Measurements from ENCODE around the gene KIRREL3.
A peak's percentile ranks its signal among the peaks of the same experiment; 100 is the strongest.

Gene KIRREL3

GRCh38 chr11:126915430-126915829 lies 85.1 kb downstream of the KIRREL3 start:
- no peak overlapping the region for H2AFZ ChIP-seq (ENCODE audit: low read length, unreplicated experiment)
- H3K79me2 ChIP-seq (ENCODE audit: control insufficient read depth, insufficient read depth, low read length, unreplicated experiment) = peaks cover 3% of the 10 kb centered on the region
- H3K27me3 ChIP-seq (ENCODE audit: insufficient read depth, low read length) = no peaks in the 10 kb centered on the region
- H3K4me1 ChIP-seq (ENCODE audit: control insufficient read depth, insufficient read depth, low read length, unreplicated experiment) = peaks cover 25% of the 10 kb centered on the region
- H3K27ac ChIP-seq (ENCODE audit: low read depth, low read length) = no peak overlapping the region
- no peak overlapping the region for H3K4me3 ChIP-seq (ENCODE audit: low read depth, low read length)
- 0 out of 2 replicates have a peak, but pooled peaks cover 2% of the 10 kb centered on the region for H3K36me3 ChIP-seq (ENCODE audit: insufficient read depth, low read length)

- Histone ChIP-seq H3K4me3 (ENCODE audit: low read depth, low read length) (no peak overlapping the region), H3K27ac (ENCODE audit: low read depth, low read length) (no peak overlapping the region; the same call in 1 of the 2 replicates), H2AFZ (ENCODE audit: low read length, unreplicated experiment) (peak overlapping the region; percentile 36), H3K79me2 (ENCODE audit: control insufficient read depth, insufficient read depth, low read length, unreplicated experiment) (peaks cover 3% of the 10 kb centered on the region), H3K4me1 (ENCODE audit: control insufficient read depth, insufficient read depth, low read length, unreplicated experiment) (peaks cover 25% of the 10 kb centered on the region), H3K36me3 (ENCODE audit: insufficient read depth, low read length) (0 out of 2 replicates have a peak, but pooled peaks cover 2% of the 10 kb centered on the region), H3K27me3 (ENCODE audit: insufficient read depth, low read length) (no peaks in the 10 kb centered on the region)
Observed at GRCh38 chr11:126914941-126915340, 85.6 kb downstream of the KIRREL3 start.

DNA sequence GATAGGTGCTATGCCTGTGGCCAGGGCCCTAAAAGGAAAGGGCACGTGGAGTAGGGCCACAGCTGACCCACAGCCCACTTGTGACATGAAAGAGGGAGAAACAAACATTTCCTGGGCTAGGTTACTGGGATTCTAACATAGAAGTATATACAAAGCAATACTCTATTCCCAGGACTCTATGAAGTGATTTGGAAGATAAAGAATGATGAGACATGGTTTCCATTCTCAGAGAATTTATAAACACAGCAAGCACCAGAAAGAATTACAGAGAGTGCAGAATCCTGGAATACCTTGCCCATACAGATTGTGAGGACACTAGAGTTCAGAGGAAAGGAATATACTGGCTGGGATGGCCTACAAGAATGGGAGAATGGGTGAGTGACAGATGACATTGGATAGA lies 86.4 kb downstream of the KIRREL3 start:
- H3K79me2 ChIP-seq (ENCODE audit: control insufficient read depth, insufficient read depth, low read length, unreplicated experiment) = peaks cover 3% of the 10 kb centered on the region
- H3K27ac ChIP-seq (ENCODE audit: low read depth, low read length) = no peak overlapping the region; the same call in 1 of the 2 replicates
- no peak overlapping the region for H3K4me3 ChIP-seq (ENCODE audit: low read depth, low read length)
- no peaks in the 10 kb centered on the region for H3K27me3 ChIP-seq (ENCODE audit: insufficient read depth, low read length)
- 0 out of 2 replicates have a peak, but pooled peaks cover 2% of the 10 kb centered on the region for H3K36me3 ChIP-seq (ENCODE audit: insufficient read depth, low read length)
- H2AFZ ChIP-seq (ENCODE audit: low read length, unreplicated experiment) = no peak overlapping the region
- H3K4me1 ChIP-seq (ENCODE audit: control insufficient read depth, insufficient read depth, low read length, unreplicated experiment) = peaks cover 25% of the 10 kb centered on the region

GRCh38 chr11:126904520-126904919 lies 96.0 kb downstream of the KIRREL3 start:
- Histone ChIP-seq H3K36me3 (ENCODE audit: insufficient read depth, low read length) (no peaks in the 10 kb centered on the region), H3K79me2 (ENCODE audit: control insufficient read depth, insufficient read depth, low read length, unreplicated experiment) (no peaks in the 10 kb centered on the region), H3K27me3 (ENCODE audit: insufficient read depth, low read length) (no peaks in the 10 kb centered on the region), H2AFZ (ENCODE audit: low read length, unreplicated experiment) (no peak overlapping the region), H3K4me3 (ENCODE audit: low read depth, low read length) (no peak overlapping the region), H3K4me1 (ENCODE audit: control insufficient read depth, insufficient read depth, low read length, unreplicated experiment) (no peaks in the 10 kb centered on the region), H3K27ac (ENCODE audit: low read depth, low read length) (no peak overlapping the region)

DNA sequence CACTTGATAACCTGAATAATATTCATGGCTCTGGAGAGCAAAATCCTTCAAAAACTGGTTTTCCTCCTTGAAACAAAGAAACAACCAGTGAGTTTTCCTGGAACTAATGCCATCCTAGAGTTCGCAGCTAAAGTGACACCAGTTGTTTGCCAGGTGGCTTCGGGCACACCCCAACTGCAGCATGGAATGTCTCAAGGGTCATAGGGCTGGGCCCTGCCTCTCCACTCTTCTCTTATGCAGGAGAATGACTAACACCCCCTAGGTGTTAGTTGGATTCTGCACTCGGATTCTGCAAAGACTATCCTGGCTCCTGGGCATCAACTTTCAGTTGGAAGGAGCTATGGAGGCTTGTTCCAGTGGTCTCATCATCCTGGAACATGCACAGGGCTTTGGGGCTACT lies 98.8 kb downstream of the KIRREL3 start:
- Histone ChIP-seq H3K4me3 (ENCODE audit: low read depth, low read length) (no peak overlapping the region), H2AFZ (ENCODE audit: low read length, unreplicated experiment) (no peak overlapping the region), H3K79me2 (ENCODE audit: control insufficient read depth, insufficient read depth, low read length, unreplicated experiment) (no peaks in the 10 kb centered on the region), H3K27me3 (ENCODE audit: insufficient read depth, low read length) (no peaks in the 10 kb centered on the region), H3K4me1 (ENCODE audit: control insufficient read depth, insufficient read depth, low read length, unreplicated experiment) (no peaks in the 10 kb centered on the region), H3K36me3 (ENCODE audit: insufficient read depth, low read length) (no peaks in the 10 kb centered on the region), H3K27ac (ENCODE audit: low read depth, low read length) (no peak overlapping the region)

- Histone ChIP-seq H2AFZ (ENCODE audit: low read length, unreplicated experiment) (no peak overlapping the region), H3K27ac (ENCODE audit: low read depth, low read length) (no peak overlapping the region), H3K4me1 (ENCODE audit: control insufficient read depth, insufficient read depth, low read length, unreplicated experiment) (no peaks in the 10 kb centered on the region), H3K4me3 (ENCODE audit: low read depth, low read length) (no peak overlapping the region), H3K27me3 (ENCODE audit: insufficient read depth, low read length) (no peaks in the 10 kb centered on the region), H3K79me2 (ENCODE audit: control insufficient read depth, insufficient read depth, low read length, unreplicated experiment) (no peaks in the 10 kb centered on the region), H3K36me3 (ENCODE audit: insufficient read depth, low read length) (0 out of 2 replicates have a peak, but pooled peaks cover 3% of the 10 kb centered on the region)
Observed at GRCh38 chr11:126899961-126900748, 100.4 kb downstream of the KIRREL3 start.

GRCh38 chr11:126898802-126899201 lies 101.8 kb downstream of the KIRREL3 start:
- Histone ChIP-seq H3K4me3 (ENCODE audit: low read depth, low read length) (no peak overlapping the region), H3K27ac (ENCODE audit: low read depth, low read length) (no peak overlapping the region), H3K4me1 (ENCODE audit: control insufficient read depth, insufficient read depth, low read length, unreplicated experiment) (no peaks in the 10 kb centered on the region), H3K27me3 (ENCODE audit: insufficient read depth, low read length) (no peaks in the 10 kb centered on the region), H3K36me3 (ENCODE audit: insufficient read depth, low read length) (0 out of 2 replicates have a peak, but pooled peaks cover 3% of the 10 kb centered on the region), H3K79me2 (ENCODE audit: control insufficient read depth, insufficient read depth, low read length, unreplicated experiment) (no peaks in the 10 kb centered on the region), H2AFZ (ENCODE audit: low read length, unreplicated experiment) (no peak overlapping the region)

- Histone ChIP-seq H3K36me3 (ENCODE audit: insufficient read depth, low read length) (0 out of 2 replicates have a peak, but pooled peaks cover 3% of the 10 kb centered on the region), H3K4me1 (ENCODE audit: control insufficient read depth, insufficient read depth, low read length, unreplicated experiment) (peaks cover under 1% of the 10 kb centered on the region), H2AFZ (ENCODE audit: low read length, unreplicated experiment) (no peak overlapping the region), H3K27me3 (ENCODE audit: insufficient read depth, low read length) (no peaks in the 10 kb centered on the region), H3K27ac (ENCODE audit: low read depth, low read length) (no peak overlapping the region), H3K79me2 (ENCODE audit: control insufficient read depth, insufficient read depth, low read length, unreplicated experiment) (no peaks in the 10 kb centered on the region), H3K4me3 (ENCODE audit: low read depth, low read length) (no peak overlapping the region)
Observed at GRCh38 chr11:126897430-126897829, 103.1 kb downstream of the KIRREL3 start.

- peaks cover 13% of the 10 kb centered on the region for H3K4me1 ChIP-seq (ENCODE audit: control insufficient read depth, insufficient read depth, low read length, unreplicated experiment)
- H3K36me3 ChIP-seq (ENCODE audit: insufficient read depth, low read length) = 0 out of 2 replicates have a peak, but pooled peaks cover 3% of the 10 kb centered on the region
- H3K27me3 ChIP-seq (ENCODE audit: insufficient read depth, low read length) = no peaks in the 10 kb centered on the region
- no peaks in the 10 kb centered on the region for H3K79me2 ChIP-seq (ENCODE audit: control insufficient read depth, insufficient read depth, low read length, unreplicated experiment)
- no peak overlapping the region for H3K27ac ChIP-seq (ENCODE audit: low read depth, low read length)
- no peak overlapping the region for H2AFZ ChIP-seq (ENCODE audit: low read length, unreplicated experiment)
- H3K4me3 ChIP-seq (ENCODE audit: low read depth, low read length) = no peak overlapping the region
Observed at GRCh38 chr11:126896025-126896424, 104.5 kb downstream of the KIRREL3 start.

DNA sequence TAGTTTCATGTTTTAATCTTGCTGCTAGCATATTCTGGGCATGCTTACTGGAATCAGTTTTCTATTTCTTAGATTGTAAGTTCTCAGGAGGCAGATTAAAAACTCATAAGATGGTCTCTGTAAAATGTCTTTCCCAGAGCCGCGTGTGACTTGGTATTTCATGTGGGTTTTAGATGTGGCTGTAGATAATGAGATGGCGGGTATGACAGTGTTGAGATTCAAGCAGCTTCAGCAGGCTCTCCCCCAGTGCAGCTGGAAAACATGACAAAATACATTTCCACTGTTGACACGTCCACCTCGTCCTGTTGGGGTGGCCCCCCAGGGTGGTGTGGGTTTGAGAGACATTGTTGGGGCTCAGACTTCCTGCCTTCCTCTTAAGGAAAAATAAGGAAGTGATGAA lies 106.8 kb downstream of the KIRREL3 start:
- Histone ChIP-seq H2AFZ (ENCODE audit: low read length, unreplicated experiment) (no peak overlapping the region), H3K27ac (ENCODE audit: low read depth, low read length) (no peak overlapping the region), H3K4me1 (ENCODE audit: control insufficient read depth, insufficient read depth, low read length, unreplicated experiment) (peaks cover 13% of the 10 kb centered on the region), H3K79me2 (ENCODE audit: control insufficient read depth, insufficient read depth, low read length, unreplicated experiment) (no peaks in the 10 kb centered on the region), H3K36me3 (ENCODE audit: insufficient read depth, low read length) (0 out of 2 replicates have a peak, but pooled peaks cover 3% of the 10 kb centered on the region), H3K4me3 (ENCODE audit: low read depth, low read length) (no peak overlapping the region), H3K27me3 (ENCODE audit: insufficient read depth, low read length) (no peaks in the 10 kb centered on the region)

GRCh38 chr11:126892756-126893155 lies 107.8 kb downstream of the KIRREL3 start:
- H3K36me3 ChIP-seq (ENCODE audit: insufficient read depth, low read length) = 0 out of 2 replicates have a peak, but pooled peaks cover 3% of the 10 kb centered on the region
- no peaks in the 10 kb centered on the region for H3K27me3 ChIP-seq (ENCODE audit: insufficient read depth, low read length)
- H3K4me1 ChIP-seq (ENCODE audit: control insufficient read depth, insufficient read depth, low read length, unreplicated experiment) = peaks cover 13% of the 10 kb centered on the region
- H3K79me2 ChIP-seq (ENCODE audit: control insufficient read depth, insufficient read depth, low read length, unreplicated experiment) = no peaks in the 10 kb centered on the region
- H2AFZ ChIP-seq (ENCODE audit: low read length, unreplicated experiment) = no peak overlapping the region
- no peak overlapping the region for H3K27ac ChIP-seq (ENCODE audit: low read depth, low read length)
- no peak overlapping the region for H3K4me3 ChIP-seq (ENCODE audit: low read depth, low read length)

Data from ACC112 (cell line).